Body of pancreas (tissue), 4 donors: ENCODE measurements around the gene THSD4. TPM values are rescaled to one million over a fixed set of nuclear protein-coding genes. Genes with fewer than 3 reads are reported as not detected.

Experiments used
- ATAC-seq: fragments of 150-250 bp; one replicate; pipeline ENCODE4 v1.9.1; 2016
- DNase-seq, 4 donors: peaks; one replicate each; pipeline ENCODE4 v3.0.0-alpha.2; 2019
- H3K27ac ChIP-seq, 4 donors: fragments of 200-600 bp; sonication (generic); 1 replicate in 3 of 4; 2 replicates in 1 of 4; pipeline versions ENCODE4 v1.5.1 to v1.6.1; 2016 to 2019; ENCODE audit warnings: mild to moderate bottlenecking in 1 of 4, mixed read lengths in 1 of 4, moderate library complexity in 1 of 4
- H3K27me3 ChIP-seq, 2 donors: fragments of 200-600 bp; sonication (generic); one replicate each; pipeline ENCODE4 v1.6.0; 2016; ENCODE audit warnings: mild to moderate bottlenecking in 1 of 2
- H3K36me3 ChIP-seq, 2 donors: fragments of 200-600 bp; sonication (generic); replicated peaks in 1 of 2; 2 replicates each; pipeline ENCODE4 v1.5.1; 2016; ENCODE audit warnings: low read depth in 2 of 2; ENCODE audit not compliant: insufficient read depth in 1 of 2
- H3K4me1 ChIP-seq: fragments of 200-600 bp; sonication (generic); one replicate; pipeline ENCODE4 v1.6.0; 2016
- H3K4me3 ChIP-seq, 2 donors: fragments of 200-600 bp; sonication (generic); 1 replicate in 1 of 2; 2 replicates in 1 of 2; pipeline ENCODE4 v1.5.1; 2016 to 2019
- H3K9me3 ChIP-seq, 3 donors: fragments of 200-600 bp; sonication (generic); 1 replicate in 2 of 3; 2 replicates in 1 of 3; pipeline ENCODE4 v1.5.1; 2016
- POLR2A ChIP-seq, 3 donors: fragments of 450-650 bp; IDR thresholded peaks; one replicate each; pipeline ENCODE4 v1.6.1; 2016; ENCODE audit warnings: antibody characterized with exemption in 3 of 3, mild to moderate bottlenecking in 2 of 3
- WGBS, 2 donors: methylation state at CpG; one replicate each; pipeline ENCODE4 v1.1.5; 2017; 5-methylcytosine and 5-hydroxymethylcytosine counted together
- intact Hi-C: fragments of 100-400 bp; cut with DNase I; formaldehyde crosslinking; loops from one replicate; pipeline ENCODE4 v1.15.1; 2023
- total RNA-seq, 2 donors: library from RNA; depleted of rRNA; stranded (reverse); fragments of >200 nt; gene quantifications; one replicate each; pipeline ENCODE4 v1.1.0, GENCODE V29; 2016
- TF ChIP-seq, protein P1 (sequence below), 7 experiments: fragments of 450-650 bp in 4 of 7; fragments of 200-600 bp in 3 of 7; sonication (generic) in 3 of 7; IDR thresholded peaks; one replicate each; pipeline ENCODE4 v1.5.1; 2016 to 2019; ENCODE audit warnings: antibody characterized with exemption in 7 of 7

The THSD4 gene
- total RNA-seq, 2 donors from 2014 or later = 12.9 to 16.1 TPM

DNA sequence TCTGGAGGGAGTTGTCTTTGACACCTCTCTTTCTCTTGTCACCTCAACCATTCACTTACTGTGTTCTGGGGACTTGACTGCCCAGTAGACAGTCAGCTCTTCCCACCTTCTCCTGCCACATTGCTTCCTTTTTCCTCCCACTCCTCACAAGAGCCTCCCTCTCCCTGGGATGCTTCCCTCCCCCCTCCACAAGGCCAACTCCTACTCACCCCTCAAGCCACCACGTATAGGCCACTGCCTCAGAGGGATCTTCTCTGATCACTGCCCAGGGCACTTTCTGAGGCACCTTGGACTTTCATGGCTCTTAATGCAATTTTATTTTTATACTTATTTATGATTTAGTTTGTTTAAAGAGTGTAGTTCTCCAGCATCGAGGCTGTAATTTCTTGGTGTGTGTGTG lies 23.2 kb downstream of the THSD4 start:
- Histone ChIP-seq H3K4me1 (peaks cover 43% of the 10 kb centered on the region), H3K27ac (peak overlapping the region in 3 of 4 donors; percentile 65 to 76 (median 71)), H3K9me3 (no peaks in the 10 kb centered on the region), H3K4me3 (no peak overlapping the region), H3K36me3 (no peaks in the 10 kb centered on the region), H3K27me3 (no peaks in the 10 kb centered on the region)
- intact Hi-C loops = no loop called here
- TF ChIP-seq, protein P1, sequence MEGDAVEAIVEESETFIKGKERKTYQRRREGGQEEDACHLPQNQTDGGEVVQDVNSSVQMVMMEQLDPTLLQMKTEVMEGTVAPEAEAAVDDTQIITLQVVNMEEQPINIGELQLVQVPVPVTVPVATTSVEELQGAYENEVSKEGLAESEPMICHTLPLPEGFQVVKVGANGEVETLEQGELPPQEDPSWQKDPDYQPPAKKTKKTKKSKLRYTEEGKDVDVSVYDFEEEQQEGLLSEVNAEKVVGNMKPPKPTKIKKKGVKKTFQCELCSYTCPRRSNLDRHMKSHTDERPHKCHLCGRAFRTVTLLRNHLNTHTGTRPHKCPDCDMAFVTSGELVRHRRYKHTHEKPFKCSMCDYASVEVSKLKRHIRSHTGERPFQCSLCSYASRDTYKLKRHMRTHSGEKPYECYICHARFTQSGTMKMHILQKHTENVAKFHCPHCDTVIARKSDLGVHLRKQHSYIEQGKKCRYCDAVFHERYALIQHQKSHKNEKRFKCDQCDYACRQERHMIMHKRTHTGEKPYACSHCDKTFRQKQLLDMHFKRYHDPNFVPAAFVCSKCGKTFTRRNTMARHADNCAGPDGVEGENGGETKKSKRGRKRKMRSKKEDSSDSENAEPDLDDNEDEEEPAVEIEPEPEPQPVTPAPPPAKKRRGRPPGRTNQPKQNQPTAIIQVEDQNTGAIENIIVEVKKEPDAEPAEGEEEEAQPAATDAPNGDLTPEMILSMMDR (IDR thresholded peaks at IDR 0.05) = no peak
- no peak for TF ChIP-seq POLR2A (IDR thresholded peaks at IDR 0.05)
- ATAC-seq (no peak), DNase-seq (no peak)
- 71 to 73% methylated on average over 2 of the region's 2 CpGs for WGBS, 2 donors

DNA sequence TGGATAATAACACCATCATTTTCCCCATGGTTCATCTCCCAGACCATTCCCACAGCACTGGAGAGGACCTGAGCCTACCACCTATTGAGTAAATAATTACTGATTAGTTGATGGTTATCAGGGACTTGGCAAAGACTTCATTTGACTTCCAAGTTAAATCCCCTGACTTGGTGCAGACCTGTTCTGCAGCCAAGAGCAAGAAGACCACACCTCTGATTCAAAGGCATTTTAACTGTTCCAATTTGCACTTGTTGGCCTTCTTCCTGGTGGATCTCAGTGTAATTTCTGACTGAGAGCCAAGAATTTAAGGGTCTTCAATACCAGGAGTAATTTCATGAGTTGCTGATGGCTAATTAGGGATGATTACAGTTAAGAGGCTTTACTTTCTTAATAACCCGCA lies 24.0 kb downstream of the THSD4 start:
- TF ChIP-seq POLR2A (IDR thresholded peaks at IDR 0.05) = no peak
- TF ChIP-seq, protein P1 (IDR thresholded peaks at IDR 0.05) = no peak
- no peaks in the 10 kb centered on the region for H3K36me3 ChIP-seq
- 65 to 83% methylated on average over 1 of the region's 1 CpG for WGBS, 2 donors
- no peaks in the 10 kb centered on the region for H3K9me3 ChIP-seq
- peaks cover 41% of the 10 kb centered on the region for H3K4me1 ChIP-seq
- peak overlapping the region in 2 of 4 donors; percentile 41 to 76 for H3K27ac ChIP-seq
- intact Hi-C loops = no loop called here
- DNase-seq (no peak), ATAC-seq (no peak)
- no peak overlapping the region for H3K4me3 ChIP-seq
- no peaks in the 10 kb centered on the region for H3K27me3 ChIP-seq

DNA sequence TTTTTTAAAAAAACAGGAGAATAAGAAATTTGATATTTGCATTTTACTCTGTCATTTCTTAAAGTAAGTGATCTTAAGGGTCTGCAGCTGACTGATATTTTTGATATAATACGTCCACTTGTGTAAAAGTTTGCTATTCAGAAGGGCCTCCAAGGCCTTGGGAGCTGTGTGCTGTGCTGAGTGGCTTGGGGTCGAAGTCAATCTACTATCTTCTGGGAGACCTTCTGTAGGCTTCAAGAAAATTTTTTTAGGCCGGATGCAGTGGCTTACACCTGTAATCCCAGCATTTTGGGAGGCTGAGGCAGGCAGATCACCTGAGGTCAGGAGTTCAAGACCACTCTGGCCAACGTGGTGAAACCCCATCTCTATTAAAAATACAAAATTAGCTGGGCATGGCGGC lies 26.3 kb downstream of the THSD4 start:
- Histone ChIP-seq H3K4me3 (no peak overlapping the region), H3K36me3 (no peaks in the 10 kb centered on the region), H3K27me3 (no peaks in the 10 kb centered on the region), H3K4me1 (peaks cover 50% of the 10 kb centered on the region), H3K9me3 (no peaks in the 10 kb centered on the region), H3K27ac (peak overlapping the region in 1 of 4 donors; percentile 7)
- DNase-seq = no peak
- intact Hi-C loops = no loop called here
- no peak for TF ChIP-seq POLR2A (IDR thresholded peaks at IDR 0.05)
- TF ChIP-seq, protein P1 (IDR thresholded peaks at IDR 0.05) = no peak
- no peak for ATAC-seq
- 73 to 80% methylated on average over 5 of the region's 5 CpGs for WGBS, 2 donors

DNA sequence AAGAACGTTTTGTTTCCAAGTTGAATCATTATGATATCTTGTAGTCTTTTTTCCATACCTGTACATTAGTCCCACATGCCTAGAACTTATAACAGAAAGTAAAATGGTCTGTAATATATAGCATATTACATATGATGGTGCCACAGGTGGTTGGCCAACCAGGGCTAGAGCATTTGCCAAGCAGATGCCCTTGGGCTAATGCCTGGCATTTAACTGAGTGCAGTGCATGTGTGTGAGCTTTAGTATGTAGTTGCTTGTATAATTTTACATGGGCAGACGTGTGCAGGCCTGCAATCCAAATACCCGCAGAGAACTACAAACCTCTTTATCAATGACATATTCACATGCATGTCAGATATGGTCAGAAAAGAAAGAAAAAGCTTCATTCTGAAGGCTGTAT lies 27.5 kb downstream of the THSD4 start:
- Histone ChIP-seq H3K36me3 (no peaks in the 10 kb centered on the region), H3K4me3 (no peak overlapping the region), H3K9me3 (no peaks in the 10 kb centered on the region), H3K4me1 (peaks cover 56% of the 10 kb centered on the region), H3K27ac (peak overlapping the region in 1 of 4 donors; percentile 83), H3K27me3 (no peaks in the 10 kb centered on the region)
- no peak for DNase-seq
- intact Hi-C loops = no loop called here
- TF ChIP-seq, protein P1 (IDR thresholded peaks at IDR 0.05) = no peak
- no peak for TF ChIP-seq POLR2A (IDR thresholded peaks at IDR 0.05)
- 61 to 71% methylated on average over 3 of the region's 3 CpGs for WGBS, 2 donors
- ATAC-seq = no peak
